Adrenal gland (tissue), 12 donors: ENCODE results near the gene IGF2R. TPM values are rescaled to one million over a fixed set of nuclear protein-coding genes. Genes with fewer than 3 reads are reported as not detected.

Source experiments
- DNase-seq, 7 donors: peaks; one replicate each; pipeline ENCODE4 v3.0.0-alpha.2; 2019 to 2020
- H3K27ac ChIP-seq, 5 donors: fragments of 200-600 bp; sonication (generic) in 4 of 5; 1 replicate in 3 of 5; 2 replicates in 2 of 5; pipeline versions ENCODE4 v1.5.1 to v1.8.0; 2016 to 2020; ENCODE audit warnings: mild to moderate bottlenecking in 1 of 5
- H3K27me3 ChIP-seq: fragments of 200-600 bp; 2 replicates; pipeline ENCODE4 v1.8.0; 2021
- H3K36me3 ChIP-seq, 2 donors: fragments of 200-600 bp; replicated peaks in 1 of 2; 1 replicate in 1 of 2; 2 replicates in 1 of 2; pipeline versions ENCODE4 v1.5.1 to v1.8.0; 2018 to 2022
- H3K4me1 ChIP-seq, 2 donors: fragments of 200-600 bp; replicated peaks in 1 of 2; 1 replicate in 1 of 2; 2 replicates in 1 of 2; pipeline versions ENCODE4 v1.5.1 to v1.8.0; 2018 to 2021
- H3K4me3 ChIP-seq, 4 donors: fragments of 200-600 bp; sonication (generic) in 3 of 4; one replicate each; pipeline ENCODE4 v1.5.1; 2016 to 2018
- H3K9me3 ChIP-seq, 3 donors: fragments of 200-600 bp; sonication (generic) in 1 of 3; replicated peaks in 1 of 3; 1 replicate in 2 of 3; 2 replicates in 1 of 3; pipeline versions ENCODE4 v1.5.1 to v1.8.0; 2016 to 2021
- POLR2A ChIP-seq, 2 donors: fragments of 450-650 bp; IDR thresholded peaks; one replicate each; pipeline ENCODE4 v1.6.1; 2017; ENCODE audit warnings: antibody characterized with exemption in 2 of 2, mild to moderate bottlenecking in 2 of 2, moderate library complexity in 1 of 2
- WGBS, 4 donors: extraction: QIAGEN DNeasy Blood & Tissue Kit in 2 of 4; methylation state at CpG; one replicate each; pipeline versions ENCODE4 v1.1.5 to v1.1.7; 2013 to 2017; 5-methylcytosine and 5-hydroxymethylcytosine counted together
- intact Hi-C, 2 donors: fragments of 100-400 bp; cut with DNase I; formaldehyde crosslinking; loops; one replicate each; pipeline versions ENCODE4 v1.14.1 to v1.15.0; 2022 to 2023
- polyA plus RNA-seq, 3 donors: library from polyadenylated mRNA; stranded (reverse); fragments of 200-250 nt in 2 of 3; fragments of 350-450 nt in 1 of 3; fragmentation: Illumina TruSeq in 1 of 3; extraction: RNeasy Lipid Tissue Mini Kit (QIAGEN cat#74804) in 1 of 3; gene quantifications; one replicate each; pipeline ENCODE4 v1.2.3, GENCODE V29; 2013 to 2014
- total RNA-seq, 9 donors: library from RNA; depleted of rRNA in 4 of 9; stranded (reverse); fragments of >200 nt in 4 of 9; fragments of 120-200 nt in 1 of 9; fragmentation: NEBNext Ultra II Directional in 1 of 9; extraction: Animal tissue kit (Norgen Biotek cat#: 25700) in 1 of 9; gene quantifications; one replicate each; pipeline versions ENCODE4 v1.1.0 to v1.2.4, GENCODE V29; 2013 to 2023
- TF ChIP-seq, protein P1 (sequence below), 6 experiments: fragments of 450-650 bp in 4 of 6; fragments of 200-600 bp in 2 of 6; sonication (generic) in 1 of 6; IDR thresholded peaks; 1 replicate in 5 of 6; 2 replicates in 1 of 6; pipeline versions ENCODE4 v1.5.1 to v1.8.0; 2016 to 2021; ENCODE audit warnings: antibody characterized with exemption in 6 of 6, mild to moderate bottlenecking in 2 of 6, moderate library complexity in 1 of 6
- donor health status: healthy with polysubstance abuse.
- donor health status: Bipolar disorder and iron deficiency.
- donor health status: DM: yes; HTN: yes; CAD: no.
- donor health status: DM: no; HTN: no; CAD: no.
- donor health status: DM: no; HTN: no; CAD: no.
- donor health status: DM: yes; HTN: yes; CAD: no.

IGF2R gene
- total and polyA plus RNA-seq, 12 donors = 17.1 to 154 (median 89.8) TPM

DNA sequence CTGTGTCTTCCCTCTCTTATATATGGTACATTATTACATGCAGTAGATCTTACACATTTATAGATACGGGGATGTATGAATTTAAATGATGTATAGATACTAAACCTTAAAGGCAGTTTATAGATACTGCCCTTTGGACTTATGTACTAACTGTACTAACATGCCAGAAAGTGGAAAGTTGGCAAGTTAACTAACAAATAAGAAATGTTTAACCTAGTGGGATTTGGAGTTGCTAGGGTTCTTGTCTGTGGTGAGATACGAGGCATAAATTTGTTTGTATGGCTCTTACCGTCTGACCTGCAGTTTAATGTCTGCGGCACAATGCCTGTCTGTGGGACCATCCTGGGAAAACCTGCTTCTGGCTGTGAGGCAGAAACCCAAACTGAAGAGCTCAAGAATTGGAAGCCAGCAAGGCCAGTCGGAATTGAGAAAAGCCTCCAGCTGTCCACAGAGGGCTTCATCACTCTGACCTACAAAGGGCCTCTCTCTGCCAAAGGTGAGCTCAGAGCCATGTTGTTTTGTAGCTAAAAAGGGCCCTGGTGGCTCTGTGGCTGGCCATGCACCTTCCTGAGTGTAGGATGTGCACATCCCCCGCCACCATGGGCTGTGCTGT, 89.8 kb downstream of the IGF2R start:
- H3K4me3 ChIP-seq = no peak overlapping the region
- TF ChIP-seq, protein P1, sequence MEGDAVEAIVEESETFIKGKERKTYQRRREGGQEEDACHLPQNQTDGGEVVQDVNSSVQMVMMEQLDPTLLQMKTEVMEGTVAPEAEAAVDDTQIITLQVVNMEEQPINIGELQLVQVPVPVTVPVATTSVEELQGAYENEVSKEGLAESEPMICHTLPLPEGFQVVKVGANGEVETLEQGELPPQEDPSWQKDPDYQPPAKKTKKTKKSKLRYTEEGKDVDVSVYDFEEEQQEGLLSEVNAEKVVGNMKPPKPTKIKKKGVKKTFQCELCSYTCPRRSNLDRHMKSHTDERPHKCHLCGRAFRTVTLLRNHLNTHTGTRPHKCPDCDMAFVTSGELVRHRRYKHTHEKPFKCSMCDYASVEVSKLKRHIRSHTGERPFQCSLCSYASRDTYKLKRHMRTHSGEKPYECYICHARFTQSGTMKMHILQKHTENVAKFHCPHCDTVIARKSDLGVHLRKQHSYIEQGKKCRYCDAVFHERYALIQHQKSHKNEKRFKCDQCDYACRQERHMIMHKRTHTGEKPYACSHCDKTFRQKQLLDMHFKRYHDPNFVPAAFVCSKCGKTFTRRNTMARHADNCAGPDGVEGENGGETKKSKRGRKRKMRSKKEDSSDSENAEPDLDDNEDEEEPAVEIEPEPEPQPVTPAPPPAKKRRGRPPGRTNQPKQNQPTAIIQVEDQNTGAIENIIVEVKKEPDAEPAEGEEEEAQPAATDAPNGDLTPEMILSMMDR (IDR thresholded peaks at IDR 0.05) = no peak
- 93 to 96% (median 95%) methylated on average over 5 to 6 of the region's 6 CpGs for WGBS, 4 donors

DNA sequence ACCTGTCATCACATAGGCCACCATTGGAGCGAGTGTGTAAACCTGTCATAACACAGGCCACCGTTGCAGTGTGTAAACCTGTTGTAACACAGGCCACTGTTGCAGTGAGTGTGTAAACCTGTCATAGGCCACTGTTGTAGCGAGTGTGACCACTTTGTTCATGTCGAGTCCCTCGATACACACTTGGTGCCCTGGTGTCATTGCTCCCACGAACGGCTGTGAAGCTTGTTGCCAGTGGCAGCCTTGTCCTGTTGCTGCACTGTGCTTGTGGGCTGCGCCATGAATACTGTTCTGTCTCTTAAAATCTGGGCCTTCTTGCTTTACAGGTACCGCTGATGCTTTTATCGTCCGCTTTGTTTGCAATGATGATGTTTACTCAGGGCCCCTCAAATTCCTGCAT, 91.3 kb downstream of the IGF2R start:
- no peak overlapping the region for H3K27ac ChIP-seq
- DNase-seq = no peak
- no peaks in the 10 kb centered on the region for H3K9me3 ChIP-seq
- 92 to 98% (median 96%) methylated on average over 10 to 11 of the region's 11 CpGs for WGBS, 4 donors
- peaks cover 0 to 94% of the 10 kb centered on the region in 2 donors for H3K36me3 ChIP-seq
- no peak overlapping the region for H3K4me3 ChIP-seq
- no peaks in the 10 kb centered on the region for H3K4me1 ChIP-seq
- no peaks in the 10 kb centered on the region for H3K27me3 ChIP-seq
- intact Hi-C loops = no loop called here
- TF ChIP-seq, protein P1 (IDR thresholded peaks at IDR 0.05) = no peak
- TF ChIP-seq POLR2A (IDR thresholded peaks at IDR 0.05) = no peak

More for the DNA sequence above, 89.8 kb downstream of the IGF2R start:
- no peak for DNase-seq
- intact Hi-C loops = no loop called here
- H3K36me3 ChIP-seq = peaks cover 0 to 93% of the 10 kb centered on the region in 2 donors
- H3K9me3 ChIP-seq = no peaks in the 10 kb centered on the region
- H3K27me3 ChIP-seq = no peaks in the 10 kb centered on the region
- no peak overlapping the region for H3K27ac ChIP-seq
- H3K4me1 ChIP-seq = no peaks in the 10 kb centered on the region

DNA sequence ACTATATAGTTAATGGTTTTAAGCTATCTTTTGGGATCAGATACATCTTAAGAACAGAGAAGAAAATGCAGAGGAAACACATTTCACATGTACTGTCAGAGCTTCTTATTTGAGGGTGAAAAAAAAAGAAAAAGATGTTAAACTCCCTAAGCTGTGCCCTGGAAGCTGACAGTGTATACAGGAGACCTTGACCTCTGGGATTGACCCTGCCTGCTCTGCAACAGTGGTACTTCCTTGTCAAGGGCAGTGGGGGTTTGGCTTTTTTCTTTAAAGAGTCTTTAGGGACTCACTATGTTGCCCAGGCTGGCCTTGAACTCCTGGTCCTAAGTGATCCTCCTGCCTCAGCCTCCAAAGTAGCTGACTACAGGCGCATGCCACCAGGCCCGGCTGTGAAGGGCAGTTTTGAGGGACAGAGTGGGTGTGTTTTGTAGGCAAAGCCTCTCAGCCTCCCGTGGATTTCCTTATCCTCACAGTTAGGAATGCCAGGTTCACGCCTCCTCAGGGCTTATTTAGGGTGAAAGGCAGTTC, 92.1 kb downstream of the IGF2R start:
- DNase-seq = no peak
- TF ChIP-seq POLR2A (IDR thresholded peaks at IDR 0.05) = no peak
- TF ChIP-seq, protein P1 (IDR thresholded peaks at IDR 0.05) = no peak

DNA sequence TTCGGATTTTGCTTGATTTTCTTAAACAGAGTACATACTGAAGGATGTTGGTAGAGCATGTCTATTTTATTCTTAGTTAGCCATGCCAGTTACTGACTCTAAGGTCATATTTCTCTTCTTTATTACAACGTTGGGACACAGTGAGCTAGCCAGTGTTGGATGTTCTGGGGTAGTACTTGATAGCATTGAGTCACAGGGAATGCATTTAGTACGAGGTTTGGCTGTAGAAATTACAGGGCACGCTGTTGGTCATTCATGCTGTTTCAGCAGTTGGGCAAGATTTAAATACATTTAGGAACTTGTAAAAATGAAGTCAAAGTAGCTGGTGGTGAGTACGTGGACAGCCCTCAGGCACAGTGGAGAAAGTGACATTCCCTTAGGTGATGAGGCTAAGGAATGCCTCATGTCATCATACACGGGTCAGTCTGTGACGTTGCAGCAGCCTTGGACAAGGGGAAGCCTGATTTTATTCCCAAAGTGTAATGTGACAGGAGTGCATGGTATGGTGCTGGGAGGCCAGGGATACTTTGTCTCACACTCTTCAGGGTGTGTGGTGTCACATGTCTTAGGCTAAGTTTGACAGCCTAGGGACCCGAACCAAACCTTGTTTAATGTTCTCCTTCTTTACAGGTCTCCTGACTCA, 95.0 kb downstream of the IGF2R start:
- Histone ChIP-seq H3K36me3 (peaks cover 0 to 77% of the 10 kb centered on the region in 2 donors), H3K4me1 (no peaks in the 10 kb centered on the region), H3K27ac (no peak overlapping the region), H3K27me3 (no peaks in the 10 kb centered on the region), H3K9me3 (no peaks in the 10 kb centered on the region), H3K4me3 (no peak overlapping the region)
- TF ChIP-seq, protein P1 (IDR thresholded peaks at IDR 0.05) = no peak
- no peak for TF ChIP-seq POLR2A (IDR thresholded peaks at IDR 0.05)
- intact Hi-C loops = no loop called here
- 87 to 91% (median 88%) methylated on average over 8 of the region's 8 CpGs for WGBS, 4 donors
- no peak for DNase-seq

More for the DNA sequence above, 92.1 kb downstream of the IGF2R start:
- Histone ChIP-seq H3K9me3 (no peaks in the 10 kb centered on the region), H3K36me3 (peaks cover 0 to 87% of the 10 kb centered on the region in 2 donors), H3K4me3 (no peak overlapping the region), H3K27me3 (no peaks in the 10 kb centered on the region), H3K27ac (no peak overlapping the region), H3K4me1 (no peaks in the 10 kb centered on the region)
- intact Hi-C loops = no loop called here
- 81 to 92% (median 86%) methylated on average over 3 to 4 of the region's 4 CpGs for WGBS, 4 donors
